Activated naive CD8-positive, alpha-beta T cell treated with anti-CD3 and anti-CD28 coated beads, Interleukin-2, amount 50 U/mL, for 24 hours (primary cell): ENCODE data around the gene MVD.

Experiments
- ATAC-seq: fragments of 150-1000 bp; cut with Tn5 transposase; one replicate; pipeline ENCODE4 v1.10.0; 2021
- DNase-seq: peaks from one replicate; pipeline ENCODE4 v3.0.0; 2021
- H3K27ac Mint-ChIP-seq: one replicate; pipeline ENCODE4 v1.8.0; 2021; ENCODE audit warnings: mild to moderate bottlenecking, mixed read lengths
- H3K27me3 Mint-ChIP-seq: one replicate; pipeline ENCODE4 v1.8.0; 2021; ENCODE audit warnings: mixed read lengths
- H3K36me3 Mint-ChIP-seq: one replicate; pipeline ENCODE4 v1.8.0; 2021; ENCODE audit warnings: low read depth, mixed read lengths
- H3K4me1 Mint-ChIP-seq: one replicate; pipeline ENCODE4 v1.8.0; 2021; ENCODE audit warnings: mixed read lengths
- H3K4me3 Mint-ChIP-seq: one replicate; pipeline ENCODE4 v1.8.0; 2021; ENCODE audit warnings: mild to moderate bottlenecking, moderate library complexity, mixed read lengths
- H3K9me3 Mint-ChIP-seq: one replicate; pipeline ENCODE4 v1.8.0; 2021; ENCODE audit warnings: mixed read lengths

The MVD gene

GRCh38 chr16:88636488-88637265, 26.2 kb downstream of the MVD start:
- ATAC-seq: no peak
- Mint-ChIP-seq H3K27me3 (peaks cover 23% of the 10 kb centered on the region), H3K4me3 (peak overlapping the region; percentile 46), H3K9me3 (peaks cover 4% of the 10 kb centered on the region), H3K4me1 (peaks cover 58% of the 10 kb centered on the region), H3K27ac (peak overlapping the region; percentile 70), H3K36me3 (peaks cover 7% of the 10 kb centered on the region)
- no peak for DNase-seq

GRCh38 chr16:88635671-88636319, 27.1 kb downstream of the MVD start:
- peaks cover 7% of the 10 kb centered on the region for H3K36me3 Mint-ChIP-seq
- peaks cover 4% of the 10 kb centered on the region for H3K9me3 Mint-ChIP-seq
- H3K4me1 Mint-ChIP-seq: peaks cover 55% of the 10 kb centered on the region
- no peak overlapping the region for H3K27ac Mint-ChIP-seq
- no peak overlapping the region for H3K4me3 Mint-ChIP-seq
- H3K27me3 Mint-ChIP-seq: peaks cover 22% of the 10 kb centered on the region
- ATAC-seq (no peak), DNase-seq (no peak)

GRCh38 chr16:88634994-88635670, 27.8 kb downstream of the MVD start:
- H3K36me3 Mint-ChIP-seq: peaks cover 7% of the 10 kb centered on the region
- peak overlapping the region; percentile 61 for H3K4me3 Mint-ChIP-seq
- peaks cover 17% of the 10 kb centered on the region for H3K27me3 Mint-ChIP-seq
- peaks cover 50% of the 10 kb centered on the region for H3K4me1 Mint-ChIP-seq
- ATAC-seq (peak; percentile 0), DNase-seq (no peak)
- peak overlapping the region; percentile 52 for H3K27ac Mint-ChIP-seq
- H3K9me3 Mint-ChIP-seq: peaks cover 4% of the 10 kb centered on the region

- peak; percentile 68 for DNase-seq
- Mint-ChIP-seq H3K27me3 (peaks cover 15% of the 10 kb centered on the region), H3K9me3 (peaks cover 4% of the 10 kb centered on the region), H3K4me1 (peaks cover 48% of the 10 kb centered on the region), H3K27ac (peak overlapping the region; percentile 42), H3K4me3 (peak overlapping the region; percentile 61), H3K36me3 (peaks cover 11% of the 10 kb centered on the region)
- peak; percentile 35 for ATAC-seq
Measured at GRCh38 chr16:88634141-88634993, 28.5 kb downstream of the MVD start.

- Mint-ChIP-seq H3K4me1 (peaks cover 46% of the 10 kb centered on the region), H3K36me3 (peaks cover 14% of the 10 kb centered on the region), H3K9me3 (peaks cover 4% of the 10 kb centered on the region), H3K27me3 (peaks cover 14% of the 10 kb centered on the region), H3K27ac (no peak overlapping the region), H3K4me3 (peak overlapping the region; percentile 61)
- DNase-seq (peak; percentile 77), ATAC-seq (peak; percentile 52)
Measured at GRCh38 chr16:88633684-88634140, 29.2 kb downstream of the MVD start.

GRCh38 chr16:88632587-88632930, 30.3 kb downstream of the MVD start:
- no peak overlapping the region for H3K27ac Mint-ChIP-seq
- DNase-seq: no peak
- H3K36me3 Mint-ChIP-seq: peaks cover 17% of the 10 kb centered on the region
- no peak overlapping the region for H3K4me3 Mint-ChIP-seq
- H3K27me3 Mint-ChIP-seq: peaks cover 4% of the 10 kb centered on the region
- no peak for ATAC-seq
- peaks cover 4% of the 10 kb centered on the region for H3K9me3 Mint-ChIP-seq
- peaks cover 38% of the 10 kb centered on the region for H3K4me1 Mint-ChIP-seq

- Mint-ChIP-seq H3K9me3 (peaks cover 1% of the 10 kb centered on the region), H3K4me1 (peaks cover 33% of the 10 kb centered on the region), H3K27me3 (peaks cover under 1% of the 10 kb centered on the region), H3K27ac (no peak overlapping the region), H3K36me3 (peaks cover 14% of the 10 kb centered on the region), H3K4me3 (no peak overlapping the region)
- ATAC-seq (no peak), DNase-seq (no peak)
Measured at GRCh38 chr16:88631920-88632586, 30.8 kb downstream of the MVD start.

GRCh38 chr16:88631384-88631783, 31.5 kb downstream of the MVD start:
- Mint-ChIP-seq H3K4me1 (peaks cover 31% of the 10 kb centered on the region), H3K4me3 (no peak overlapping the region), H3K9me3 (no peaks in the 10 kb centered on the region), H3K27ac (no peak overlapping the region), H3K36me3 (peaks cover 19% of the 10 kb centered on the region), H3K27me3 (no peaks in the 10 kb centered on the region)
- no peak for ATAC-seq
- no peak for DNase-seq

GRCh38 chr16:88630941-88631340, 31.9 kb downstream of the MVD start:
- Mint-ChIP-seq H3K27me3 (no peaks in the 10 kb centered on the region), H3K27ac (no peak overlapping the region), H3K36me3 (peaks cover 20% of the 10 kb centered on the region), H3K9me3 (no peaks in the 10 kb centered on the region), H3K4me3 (no peak overlapping the region), H3K4me1 (peaks cover 26% of the 10 kb centered on the region)
- ATAC-seq (no peak), DNase-seq (no peak)

GRCh38 chr16:88630433-88630832, 32.5 kb downstream of the MVD start:
- no peaks in the 10 kb centered on the region for H3K27me3 Mint-ChIP-seq
- no peak overlapping the region for H3K27ac Mint-ChIP-seq
- no peak for ATAC-seq
- H3K9me3 Mint-ChIP-seq: no peaks in the 10 kb centered on the region
- no peak for DNase-seq
- peaks cover 23% of the 10 kb centered on the region for H3K4me1 Mint-ChIP-seq
- peaks cover 22% of the 10 kb centered on the region for H3K36me3 Mint-ChIP-seq
- no peak overlapping the region for H3K4me3 Mint-ChIP-seq

GRCh38 chr16:88629835-88630234, 33.1 kb downstream of the MVD start:
- DNase-seq: no peak
- H3K36me3 Mint-ChIP-seq: peaks cover 24% of the 10 kb centered on the region

GRCh38 chr16:88628512-88628974, 34.3 kb downstream of the MVD start:
- Mint-ChIP-seq H3K27me3 (no peaks in the 10 kb centered on the region), H3K4me1 (peaks cover 8% of the 10 kb centered on the region), H3K27ac (no peak overlapping the region), H3K9me3 (no peaks in the 10 kb centered on the region), H3K4me3 (no peak overlapping the region), H3K36me3 (peaks cover 25% of the 10 kb centered on the region)
- no peak for ATAC-seq
- DNase-seq: no peak

More at GRCh38 chr16:88629835-88630234, 33.1 kb downstream of the MVD start:
- H3K27ac Mint-ChIP-seq: no peak overlapping the region
- ATAC-seq: no peak
- H3K27me3 Mint-ChIP-seq: no peaks in the 10 kb centered on the region
- H3K4me1 Mint-ChIP-seq: peaks cover 18% of the 10 kb centered on the region
- H3K9me3 Mint-ChIP-seq: no peaks in the 10 kb centered on the region
- H3K4me3 Mint-ChIP-seq: no peak overlapping the region

GRCh38 chr16:88627531-88628411, 35.1 kb downstream of the MVD start:
- H3K36me3 Mint-ChIP-seq: peaks cover 32% of the 10 kb centered on the region
- no peak overlapping the region for H3K27ac Mint-ChIP-seq
- H3K27me3 Mint-ChIP-seq: no peaks in the 10 kb centered on the region
- no peak for DNase-seq
- ATAC-seq: no peak
- no peak overlapping the region for H3K4me3 Mint-ChIP-seq
- peaks cover 2% of the 10 kb centered on the region for H3K4me1 Mint-ChIP-seq
- H3K9me3 Mint-ChIP-seq: no peaks in the 10 kb centered on the region
